Activated effector memory CD4-positive, alpha-beta T cell treated with Interleukin-2 at 50 U/mL for 16 hours (primary cell): ENCODE results near the gene MAN2A1.
"Not testable (repeated sequence)": the region's sequence is repeated elsewhere in the genome, so short reads cannot be mapped to it uniquely, and the experiment has no call there.

Experiments used
- DNase-seq: peaks from one replicate; pipeline ENCODE4 v3.0.0-alpha.2; 2020

Gene MAN2A1

DNA sequence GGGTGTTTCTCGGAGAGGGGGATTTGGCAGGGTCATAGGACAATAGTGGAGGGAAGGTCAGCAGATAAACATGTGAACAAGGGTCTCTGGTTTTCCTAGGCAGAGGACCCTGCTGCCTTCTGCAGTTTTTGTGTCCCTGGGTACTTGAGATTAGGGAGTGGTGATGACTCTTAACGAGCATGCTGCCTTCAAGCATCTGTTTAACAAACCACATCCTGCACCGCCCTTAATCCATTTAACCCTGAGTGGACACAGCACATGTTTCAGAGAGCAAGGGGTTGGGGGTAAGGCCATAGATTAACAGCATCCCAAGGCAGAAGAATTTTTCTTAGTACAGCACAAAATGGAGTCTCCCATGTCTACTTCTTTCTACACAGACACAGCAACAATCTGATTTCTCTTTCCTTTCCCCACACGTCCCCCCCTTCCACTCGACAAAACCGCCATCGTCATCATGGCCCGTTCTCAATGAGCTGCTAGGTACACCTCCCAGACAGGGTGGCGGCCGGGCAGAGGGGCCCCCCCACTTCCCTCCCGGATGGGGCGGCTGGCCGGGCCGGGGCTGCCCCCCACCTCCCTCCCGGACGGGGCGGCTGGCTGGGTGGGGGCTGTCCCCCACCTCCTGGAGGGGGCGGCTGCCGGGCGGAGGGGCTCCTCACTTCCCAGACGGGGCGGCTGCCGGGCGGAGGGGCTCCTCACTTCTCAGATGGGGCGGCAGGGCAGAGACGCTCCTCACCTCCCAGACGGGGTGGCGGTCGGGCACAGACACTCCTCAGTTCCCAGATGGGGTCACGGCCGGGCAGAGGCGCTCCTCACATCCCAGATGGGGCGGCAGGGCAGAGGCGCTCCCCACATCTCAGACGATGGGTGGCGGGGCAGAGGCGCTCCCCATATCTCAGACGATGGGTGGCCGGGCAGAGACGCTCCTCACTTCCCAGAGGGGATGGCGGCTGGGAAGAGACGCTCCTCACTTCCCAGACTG lies 142.8 kb downstream of the MAN2A1 start:
- DNase-seq: not testable (repeated sequence)

DNA sequence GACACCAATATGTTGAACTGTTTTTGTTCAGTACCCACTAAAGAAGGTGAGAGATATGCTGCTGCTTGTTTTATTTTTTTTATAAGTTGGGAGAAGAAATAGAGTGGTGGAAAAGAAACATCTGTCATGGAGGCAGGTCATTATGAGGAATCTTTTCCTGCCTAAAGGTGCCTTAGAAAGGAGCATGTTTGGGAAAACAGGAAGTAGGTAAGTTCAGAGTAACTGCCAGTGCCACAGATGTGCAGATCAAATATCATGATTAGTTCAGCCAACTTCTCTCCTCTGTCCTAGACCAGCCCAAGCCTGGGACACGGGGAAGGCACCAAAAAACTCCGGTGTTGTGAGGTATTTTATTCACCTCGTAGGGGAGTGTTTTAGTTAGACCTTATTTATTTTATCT lies 144.2 kb downstream of the MAN2A1 start:
- no peak for DNase-seq

DNA sequence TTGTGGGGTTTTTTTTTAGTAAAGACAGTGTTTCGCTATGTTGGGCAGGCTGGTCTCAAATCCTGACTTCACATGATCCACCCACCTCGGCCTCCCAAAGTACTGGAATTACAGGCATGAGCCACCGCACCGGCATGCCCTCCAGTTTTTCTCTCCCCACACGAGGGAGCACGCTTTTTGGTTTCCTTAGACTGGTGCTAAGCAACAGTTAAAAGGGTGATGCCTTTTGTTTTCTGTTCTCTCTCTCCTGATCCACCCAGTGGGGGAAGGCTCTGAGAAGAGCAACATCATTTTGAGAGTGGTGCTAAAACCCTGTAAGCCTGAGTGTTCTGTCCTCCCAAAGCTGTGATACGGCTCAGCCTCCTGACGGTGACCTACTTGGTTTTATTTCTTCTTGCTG lies 146.6 kb downstream of the MAN2A1 start:
- no peak for DNase-seq

DNA sequence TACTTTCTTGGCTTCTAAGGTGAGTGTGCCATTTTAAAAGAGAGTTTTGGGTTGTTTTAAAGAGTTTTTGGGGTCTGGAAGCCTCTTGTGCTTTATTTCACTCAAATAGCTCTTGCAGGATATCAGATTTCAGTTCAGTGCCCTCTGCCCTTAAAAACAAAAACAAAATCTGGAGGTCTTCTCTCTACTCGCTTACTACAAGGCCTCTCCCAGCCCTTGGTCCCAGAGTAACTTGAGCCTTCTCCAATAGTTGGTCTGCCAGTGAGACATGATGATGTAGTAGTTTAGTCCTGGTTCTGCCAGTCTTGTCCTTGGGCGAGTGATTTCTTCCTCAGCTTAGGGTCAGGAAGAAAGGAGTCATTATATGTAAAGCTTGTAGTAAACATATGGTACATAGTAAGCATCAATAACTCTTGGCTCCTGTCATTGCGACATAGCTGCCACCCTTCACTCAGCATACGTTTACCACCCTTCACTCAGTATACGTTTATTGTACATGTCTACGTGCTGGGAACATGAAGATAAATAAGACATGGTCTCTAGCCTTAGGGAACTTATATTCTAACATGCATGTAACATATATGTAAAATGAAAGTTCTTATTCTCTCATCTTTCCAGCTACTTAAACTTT lies 147.6 kb downstream of the MAN2A1 start:
- no peak for DNase-seq

DNA sequence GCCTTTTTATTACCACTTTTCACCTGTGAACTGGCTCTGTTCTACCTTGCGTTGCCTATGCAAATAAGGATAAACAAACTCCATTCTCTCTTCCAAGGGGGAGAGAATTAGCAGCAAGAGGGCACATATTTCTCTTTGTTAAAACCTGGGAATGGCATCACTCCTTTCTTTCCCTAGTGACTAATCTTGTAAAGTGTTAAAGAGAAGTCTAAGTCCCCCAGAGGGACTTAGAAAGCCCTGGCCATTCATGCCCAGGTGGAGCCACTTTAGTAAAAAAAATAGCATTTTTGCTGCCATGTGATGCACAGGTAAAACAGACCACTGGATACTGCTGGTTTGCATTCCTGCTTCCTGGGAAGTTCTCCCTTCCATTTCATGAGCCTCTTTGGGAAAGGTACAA lies 148.4 kb downstream of the MAN2A1 start:
- no peak for DNase-seq

DNA sequence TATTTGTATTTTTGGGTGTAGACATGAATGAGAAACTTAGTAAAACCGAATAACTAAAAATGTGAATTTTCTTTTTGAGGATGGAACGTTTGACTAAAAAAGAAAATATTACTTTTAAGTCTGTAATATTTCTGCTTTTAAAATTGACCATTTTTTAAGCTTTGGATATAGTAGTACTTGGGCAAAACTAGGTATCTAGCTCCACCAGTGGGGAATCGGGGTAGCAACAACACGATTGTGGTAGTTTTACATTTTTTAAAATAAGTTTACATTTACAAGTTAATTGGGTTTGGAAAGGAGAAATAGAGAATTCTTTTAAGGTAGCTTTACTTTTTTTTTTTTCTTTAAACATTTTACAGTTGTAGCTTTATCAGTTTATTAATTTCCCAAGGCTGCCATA lies 154.4 kb downstream of the MAN2A1 start:
- DNase-seq: no peak

DNA sequence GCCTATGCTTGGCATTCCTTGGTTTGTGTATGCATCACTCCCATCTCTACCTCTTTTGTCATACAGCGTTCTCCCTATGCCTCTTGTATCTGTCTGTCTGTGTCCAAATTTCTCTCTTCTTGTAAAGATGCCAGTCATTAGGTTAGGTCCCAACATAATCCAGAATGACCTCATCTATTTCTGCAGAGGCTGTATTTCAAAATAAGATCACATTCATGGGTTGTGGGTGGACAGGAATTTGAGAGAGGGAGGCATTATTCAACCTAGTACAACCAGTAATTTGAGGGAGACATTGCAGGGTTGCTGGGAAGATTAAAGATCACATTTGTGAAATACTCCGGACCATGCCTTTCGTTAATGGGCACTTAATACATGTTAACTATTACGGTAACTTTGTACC lies 155.0 kb downstream of the MAN2A1 start:
- no peak for DNase-seq

DNA sequence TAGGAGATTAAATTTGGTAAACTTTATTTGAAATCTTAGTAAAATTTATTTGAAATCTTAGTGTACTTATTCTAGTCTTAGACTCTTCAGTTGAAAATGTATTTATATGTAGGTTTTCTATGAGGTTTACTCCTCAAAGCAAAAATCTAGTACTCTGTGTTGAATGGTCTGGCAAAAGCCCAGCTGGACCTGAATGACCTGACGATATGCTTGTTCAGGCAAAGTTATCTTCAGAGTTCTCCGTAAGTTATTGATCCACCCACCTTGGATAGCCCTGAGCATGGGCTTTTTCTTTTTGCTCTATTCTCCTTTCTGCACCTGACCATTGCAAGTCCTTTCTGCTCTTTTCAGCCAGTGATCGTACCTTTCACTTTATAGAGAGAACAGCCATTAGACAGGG lies 158.4 kb downstream of the MAN2A1 start:
- no peak for DNase-seq

DNA sequence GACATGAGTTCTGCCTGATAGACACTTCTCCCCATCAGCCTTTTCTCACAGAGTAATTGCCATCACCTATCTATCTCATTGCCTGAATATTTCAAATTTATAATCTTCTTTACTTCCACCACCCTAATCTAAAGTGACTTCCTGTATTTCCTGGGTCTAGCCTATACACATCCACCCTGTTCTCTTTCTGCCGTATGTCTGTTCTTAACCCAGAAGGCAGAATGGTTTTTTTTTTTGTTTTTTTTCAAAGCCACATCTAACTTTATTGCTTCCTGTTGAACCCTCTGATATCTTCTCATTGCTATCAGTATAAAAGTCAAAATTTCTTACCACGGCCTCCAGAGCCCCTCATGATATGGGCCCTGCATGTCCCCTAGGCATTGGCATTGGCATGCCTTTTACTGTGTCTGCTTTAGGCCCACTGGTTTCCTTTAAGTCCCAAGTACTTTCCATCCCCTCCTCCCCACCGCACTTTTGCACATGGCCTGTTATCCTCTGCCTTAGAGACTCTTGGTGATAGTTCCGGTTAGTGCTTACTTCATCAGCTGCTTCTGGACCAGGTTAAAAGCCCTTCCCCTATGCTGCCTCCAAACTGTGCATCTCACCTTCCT lies 159.9 kb downstream of the MAN2A1 start:
- no peak for DNase-seq

DNA sequence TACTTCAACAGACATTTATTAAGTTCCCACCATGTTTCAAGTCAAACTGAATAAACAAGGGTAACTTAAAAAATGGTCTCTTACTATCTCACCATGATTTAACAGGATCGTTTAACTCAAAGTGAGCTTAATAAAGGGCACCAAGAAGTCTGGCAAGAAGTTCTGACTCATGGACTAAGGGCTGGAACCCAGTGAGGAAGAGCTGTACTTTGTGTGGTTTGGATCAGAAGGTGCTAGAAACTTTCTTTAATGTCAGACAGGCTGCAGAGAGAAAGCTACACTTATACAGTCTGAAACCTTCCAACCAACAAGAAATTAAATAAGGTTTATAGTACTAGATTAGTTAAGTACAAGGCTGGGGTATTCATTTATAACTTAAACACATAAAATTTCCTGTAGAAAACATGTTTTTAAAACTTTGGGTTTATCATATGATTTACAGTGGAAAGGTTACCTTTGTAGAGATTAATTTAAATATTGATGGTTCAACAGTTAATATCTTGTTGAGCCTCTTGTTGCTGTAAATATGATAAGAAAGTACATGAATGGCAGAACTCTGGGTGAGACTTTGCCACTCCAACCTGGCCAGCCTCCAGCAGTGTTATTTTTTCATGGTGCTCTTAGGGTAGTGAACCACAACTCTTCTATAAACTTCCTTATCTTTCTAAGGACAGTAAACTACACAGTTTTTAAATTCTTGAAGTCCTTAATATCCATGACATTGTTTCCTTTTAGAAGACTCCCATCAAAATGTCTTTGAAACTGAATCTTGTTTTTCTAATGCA lies 162.8 kb downstream of the MAN2A1 start:
- no peak for DNase-seq

DNA sequence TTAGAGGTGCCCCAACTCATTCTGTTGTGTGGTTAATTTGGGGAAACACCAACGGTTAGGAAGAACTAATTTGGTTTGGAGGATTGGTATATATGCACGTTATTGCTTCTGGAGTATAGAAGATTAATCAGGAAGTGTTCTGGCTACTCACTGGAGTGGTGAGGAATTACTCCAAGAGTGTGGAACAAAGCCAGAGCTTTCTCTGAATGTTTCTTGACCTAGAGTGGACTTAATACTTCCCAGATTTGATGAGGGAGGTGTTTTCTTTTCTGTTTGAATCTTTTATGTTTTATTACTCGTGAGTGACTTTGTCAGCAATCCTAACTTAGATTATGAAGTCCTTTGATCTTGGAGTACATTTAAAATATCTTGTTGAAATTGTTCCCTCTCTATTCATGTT lies 163.7 kb downstream of the MAN2A1 start:
- DNase-seq: no peak

DNA sequence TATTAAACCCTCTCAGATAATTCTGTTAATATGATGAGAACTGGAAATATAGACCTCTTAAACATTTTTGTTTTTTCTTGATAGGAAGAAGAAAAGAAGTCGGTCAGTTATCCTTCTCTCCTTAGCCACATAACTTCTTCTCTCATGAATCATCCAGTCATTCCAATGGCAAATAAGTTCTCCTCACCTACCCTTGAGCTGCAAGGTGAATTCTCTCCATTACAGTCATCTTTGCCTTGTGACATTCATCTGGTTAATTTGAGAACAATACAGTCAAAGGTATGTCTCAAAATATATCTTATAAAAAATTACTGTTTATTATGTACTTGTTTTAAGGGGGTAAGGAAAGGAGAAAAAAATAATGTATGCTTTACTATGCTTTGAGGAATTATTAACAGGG lies 165.3 kb downstream of the MAN2A1 start:
- no peak for DNase-seq

DNA sequence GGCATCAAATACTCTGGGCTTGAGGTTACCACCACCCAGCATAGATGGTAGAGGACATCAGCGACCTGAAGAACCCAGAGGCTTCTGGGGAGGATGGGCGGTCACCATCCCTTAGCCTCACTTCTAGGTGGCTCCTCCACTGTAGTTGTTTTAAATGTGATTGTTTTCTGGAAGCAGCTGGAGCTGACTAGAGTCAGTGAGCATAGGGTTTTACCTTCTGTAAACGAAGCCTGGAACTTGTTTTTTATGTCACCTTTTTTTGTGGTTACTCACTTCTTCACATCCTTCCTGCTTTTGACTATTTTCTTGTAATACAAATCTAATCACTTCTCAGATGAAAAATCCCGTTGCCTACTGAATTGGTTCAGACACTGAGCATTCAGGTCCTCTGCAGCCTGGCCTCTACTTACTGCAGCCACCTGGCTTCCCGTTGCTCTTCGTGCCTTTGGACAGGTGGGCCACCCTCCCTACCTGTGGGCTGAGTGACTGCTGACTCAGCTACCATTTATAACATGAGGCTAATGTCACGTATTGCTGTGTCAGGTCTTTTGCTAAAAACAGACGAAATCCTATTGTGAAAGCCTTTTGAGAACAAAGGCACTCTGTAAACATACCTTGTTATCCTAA lies 167.8 kb downstream of the MAN2A1 start:
- peak; percentile 17 for DNase-seq

DNA sequence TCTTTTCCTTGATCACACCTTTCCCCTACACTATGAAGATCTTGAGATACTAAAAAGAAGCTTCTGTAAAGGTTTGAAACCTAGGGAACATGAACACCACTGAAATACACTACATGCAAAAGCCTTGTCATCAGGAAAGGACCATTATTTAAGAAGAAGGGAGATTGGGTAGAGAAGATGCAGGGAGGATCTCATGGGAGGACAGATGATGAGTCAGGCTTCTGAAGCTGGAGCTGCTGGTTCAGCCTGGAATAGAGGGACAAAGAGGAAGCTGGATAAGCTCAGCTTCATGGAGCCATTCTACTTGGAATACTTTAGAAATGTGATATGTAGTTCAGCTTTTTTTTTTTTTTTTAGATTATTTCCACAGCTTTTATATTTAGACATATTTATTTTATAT lies 169.8 kb downstream of the MAN2A1 start:
- DNase-seq: no peak

DNA sequence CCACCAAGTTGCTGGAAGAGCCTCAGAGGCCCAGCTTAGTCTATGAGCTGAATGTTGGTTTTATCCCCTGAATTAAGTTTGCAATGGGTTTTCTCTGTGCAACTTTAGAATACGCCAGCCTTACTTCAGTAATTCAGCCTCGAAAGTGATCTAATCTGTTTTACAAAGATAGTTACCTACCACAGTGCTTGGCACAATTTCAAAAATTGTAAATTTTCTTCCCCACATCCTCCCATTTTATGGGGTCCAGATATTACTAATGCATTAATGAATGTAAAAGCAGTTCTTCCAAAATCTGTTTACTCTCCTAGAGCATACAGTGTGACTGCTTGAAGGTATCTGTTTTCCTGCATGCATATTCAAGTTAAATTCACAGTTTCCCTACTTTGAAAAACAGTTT lies 172.6 kb downstream of the MAN2A1 start:
- DNase-seq: no peak

DNA sequence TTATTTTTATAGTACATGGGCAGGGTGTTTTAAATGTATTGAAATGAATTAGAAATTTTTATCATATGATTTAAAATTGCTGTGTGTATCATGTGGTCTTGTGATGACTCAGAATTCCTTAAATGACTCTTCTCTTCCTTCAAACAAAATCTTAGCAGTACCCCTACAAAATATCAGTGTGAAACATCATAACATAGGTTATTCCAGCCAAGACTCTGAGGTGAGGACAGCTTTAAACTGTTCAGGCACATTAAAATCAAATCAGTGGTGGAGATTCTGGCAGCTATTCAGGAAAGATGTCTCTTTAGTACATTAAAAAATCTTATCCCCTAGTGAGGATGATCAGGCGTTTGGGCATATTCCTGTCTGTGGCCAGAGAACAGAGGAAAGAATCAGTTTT lies 174.0 kb downstream of the MAN2A1 start:
- DNase-seq: no peak

DNA sequence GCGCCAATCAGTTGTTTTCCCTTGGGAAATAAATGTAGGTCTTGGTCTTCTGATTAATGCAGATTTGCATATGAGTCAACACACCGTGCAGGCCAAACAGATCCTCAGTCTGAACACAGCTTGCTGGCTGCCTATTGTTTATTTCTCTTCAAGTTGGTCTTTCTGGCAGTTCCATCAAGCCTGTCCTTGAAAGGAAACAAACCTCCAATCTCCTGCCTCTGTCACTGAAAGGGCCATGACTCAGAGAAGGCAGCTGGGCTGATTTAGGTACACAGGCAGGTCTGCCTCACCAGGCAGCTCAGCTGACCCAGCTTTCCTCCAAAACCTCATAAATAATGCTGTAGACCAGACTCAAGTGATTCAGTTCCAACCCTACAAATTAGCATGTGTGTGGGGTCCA lies 175.9 kb downstream of the MAN2A1 start:
- no peak for DNase-seq

DNA sequence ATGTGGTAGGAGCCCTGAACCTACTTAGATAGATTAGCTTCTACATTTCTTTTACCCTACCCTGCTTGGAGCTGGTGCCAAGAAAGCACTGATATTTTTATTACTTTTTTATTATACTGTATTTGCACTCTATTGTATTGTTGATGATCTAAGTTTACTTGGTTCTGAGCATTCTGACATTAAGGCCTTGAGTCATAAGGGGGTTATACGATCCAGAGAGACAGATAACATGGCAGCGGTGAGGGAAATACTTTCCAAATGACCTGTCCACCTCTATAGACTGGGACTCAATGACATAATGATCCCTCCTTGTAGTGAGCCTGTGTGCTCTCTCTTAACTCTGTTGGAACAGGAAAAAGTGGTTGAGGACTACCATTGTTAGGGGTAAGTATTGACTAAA lies 176.3 kb downstream of the MAN2A1 start:
- DNase-seq: no peak

DNA sequence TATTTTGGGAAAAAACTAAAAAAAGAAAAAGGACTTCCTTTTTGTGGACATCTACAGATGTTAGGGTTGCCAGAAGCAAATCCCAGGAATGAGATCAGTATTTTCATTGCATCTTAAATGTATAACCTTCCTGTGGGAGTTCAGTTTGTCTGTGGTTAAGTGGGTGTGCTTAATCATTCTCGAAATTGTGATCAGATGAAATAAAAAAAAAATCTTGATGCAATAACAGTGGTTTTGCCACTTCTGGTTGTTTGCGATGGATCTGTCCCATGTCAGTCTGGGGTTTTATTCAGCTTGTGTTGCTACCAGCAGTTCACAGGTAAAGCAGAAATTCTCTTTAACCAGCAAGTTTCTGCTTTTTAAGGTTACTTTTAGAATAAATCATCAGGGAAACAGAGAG lies 179.0 kb downstream of the MAN2A1 start:
- no peak for DNase-seq

DNA sequence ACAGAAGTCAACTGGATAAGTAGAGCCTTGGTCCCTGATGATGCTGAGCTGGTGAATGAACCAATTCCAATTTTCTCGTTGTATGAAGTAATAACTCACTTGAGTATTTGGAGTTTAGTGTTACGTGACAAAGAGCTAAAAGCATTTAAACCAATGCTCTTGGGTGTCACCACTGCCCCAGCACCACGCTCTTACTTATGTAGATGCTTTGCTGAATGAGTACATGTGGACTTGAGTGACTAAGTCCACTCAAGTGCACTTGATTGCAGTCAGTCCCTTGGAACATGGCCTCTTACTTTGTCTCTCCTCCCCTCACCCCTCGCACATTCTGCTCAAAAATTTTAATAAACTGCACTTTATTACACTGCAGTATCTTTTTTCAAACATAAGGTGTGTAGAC lies 184.0 kb downstream of the MAN2A1 start:
- DNase-seq: no peak

DNA sequence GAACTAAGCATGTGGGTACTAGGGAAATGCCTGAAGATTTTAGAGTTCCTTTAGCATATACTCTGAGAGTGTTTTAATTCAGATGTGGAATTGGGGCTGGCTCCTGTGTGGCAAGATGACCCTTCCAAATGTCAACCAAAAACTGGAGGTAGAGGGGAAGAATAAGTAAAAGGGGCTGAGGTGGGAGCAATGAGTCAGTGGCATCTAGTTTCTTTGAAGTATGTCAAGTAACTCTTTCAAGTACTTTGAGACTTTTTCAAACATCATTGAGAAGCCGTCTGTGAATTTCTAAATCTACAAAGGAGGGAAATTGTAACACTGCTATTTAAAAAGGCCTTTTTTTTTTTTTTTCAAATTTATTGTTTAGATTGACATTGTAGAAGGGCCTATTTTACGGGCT lies 184.4 kb downstream of the MAN2A1 start:
- no peak for DNase-seq

DNA sequence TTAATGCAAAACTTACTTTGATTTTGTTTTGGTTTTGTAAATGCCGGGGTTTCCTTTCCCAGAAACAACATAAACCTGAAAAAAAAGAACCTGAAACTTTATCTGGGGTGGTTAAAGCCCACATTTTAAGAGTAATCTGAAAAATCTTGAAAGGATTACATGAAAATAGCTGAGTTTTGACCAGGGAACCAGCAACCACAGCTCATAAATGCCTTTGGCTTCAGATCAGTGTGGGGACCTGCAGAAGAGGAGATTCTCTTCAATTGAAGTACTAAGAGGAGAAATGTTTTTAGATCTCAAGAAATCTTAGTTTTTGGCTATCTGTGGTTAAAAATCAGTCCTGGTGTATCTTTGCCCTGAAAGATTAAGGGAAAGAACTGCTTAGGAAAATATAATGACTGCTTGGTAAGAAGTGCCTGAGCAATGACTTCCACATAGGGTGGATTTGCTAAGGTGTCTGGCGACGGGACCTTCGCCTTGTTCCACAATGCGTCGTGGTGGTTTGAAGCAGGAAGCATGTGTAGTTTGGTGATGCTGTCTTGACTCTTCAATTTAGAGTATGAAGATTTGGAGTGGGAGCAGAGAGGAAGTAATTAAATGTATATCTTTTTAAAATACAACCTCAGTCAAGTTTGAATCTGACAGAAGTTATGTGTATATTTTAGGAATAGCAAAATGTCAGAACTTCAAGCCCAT lies 186.5 kb downstream of the MAN2A1 start:
- no peak for DNase-seq
